HTERT RPE-1 (cell line): ENCODE results near the gene TMEM129.

Source experiments
- in situ Hi-C: fragments of 300-500 bp; cut with MboI; formaldehyde crosslinking; loops from 4 replicates; pipeline ENCODE4 v1.14.3; 2020; ENCODE audit warnings: low sequenced_read_pairs

TMEM129 gene

GRCh38 chr4:1670279-1670678, 50.8 kb downstream of the TMEM129 start:
- in situ Hi-C loops: no loop called here

- in situ Hi-C loops: no loop called here
Observed at GRCh38 chr4:1669850-1670249, 51.3 kb downstream of the TMEM129 start.

DNA sequence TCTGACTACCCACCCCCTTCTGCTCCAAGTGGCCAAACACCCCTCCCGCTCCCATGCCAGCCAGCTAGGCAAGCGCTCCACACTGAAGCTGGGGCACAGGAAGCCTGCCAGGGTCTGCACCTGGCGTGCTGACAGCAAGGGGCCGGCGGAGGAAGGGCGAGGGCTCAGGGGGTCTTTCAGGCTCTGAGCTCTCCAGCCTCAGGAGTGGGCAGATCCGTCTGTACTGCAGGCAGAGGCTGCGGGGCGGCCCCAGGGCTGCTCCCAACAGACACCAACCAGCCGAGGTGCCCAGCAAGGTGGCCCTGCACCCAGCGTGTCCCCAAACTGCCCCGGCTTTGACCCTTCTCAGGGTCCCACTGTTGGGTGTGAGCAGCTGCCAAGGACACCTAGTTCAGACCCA, 51.9 kb downstream of the TMEM129 start:
- in situ Hi-C loops: no loop called here

GRCh38 chr4:1668488-1668840, 52.7 kb downstream of the TMEM129 start:
- in situ Hi-C loops: no loop called here

GRCh38 chr4:1667273-1667672, 53.9 kb downstream of the TMEM129 start:
- in situ Hi-C loops: no loop called here

DNA sequence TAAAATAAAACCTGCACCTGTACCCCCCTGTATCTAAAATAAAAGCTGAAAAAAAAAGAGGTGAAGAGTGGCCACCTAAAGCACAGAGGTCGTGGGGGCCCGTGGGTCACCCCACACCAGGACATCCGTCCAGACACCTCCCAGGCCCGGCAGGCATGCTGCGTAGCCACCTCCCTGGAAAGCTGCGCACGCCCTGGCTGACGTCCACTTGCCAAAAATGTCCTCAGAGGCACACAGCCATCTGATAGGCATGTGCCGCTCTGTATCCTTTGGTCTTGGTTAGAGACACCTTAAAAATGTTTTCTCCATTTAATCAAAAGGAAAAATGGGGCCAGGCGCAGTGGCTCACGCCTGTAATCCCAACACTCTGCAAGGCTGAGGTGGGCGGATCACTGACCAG, 54.7 kb downstream of the TMEM129 start:
- in situ Hi-C loops: no loop called here
